Esophagus squamous epithelium (tissue), 4 donors: ENCODE results near the gene ALDH3A2.

Experiments
- CTCF ChIP-seq, 6 experiments: fragments of 450-650 bp in 4 of 6; fragments of 200-600 bp in 2 of 6; sonication (generic) in 2 of 6; IDR thresholded peaks; one replicate each; pipeline ENCODE4 v1.5.1; 2016 to 2019; ENCODE audit warnings: antibody characterized with exemption in 6 of 6, mild to moderate bottlenecking in 4 of 6, moderate library complexity in 4 of 6
- POLR2A ChIP-seq, 4 donors: fragments of 450-650 bp; IDR thresholded peaks; one replicate each; pipeline ENCODE4 v1.6.1; 2017; ENCODE audit warnings: antibody characterized with exemption in 4 of 4, mild to moderate bottlenecking in 4 of 4, moderate library complexity in 3 of 4

GRCh38 chr17:19610311-19610710 is 38.2 kb upstream of the ALDH3A2 start:
- no peak for TF ChIP-seq CTCF (IDR thresholded peaks at IDR 0.05)
- TF ChIP-seq POLR2A (IDR thresholded peaks at IDR 0.05) = no peak
